Coronary artery (tissue), 2 donors: ENCODE results near the gene BTF3.

Experiments
- DNase-seq: peaks from one replicate; pipeline ENCODE4 v3.0.0-alpha.2; 2017; ENCODE audit warnings: low spot score
- H3K27ac ChIP-seq, 2 donors: fragments of 200-600 bp; sonication (generic); one replicate each; pipeline ENCODE4 v1.5.1; 2016 to 2019
- H3K4me3 ChIP-seq: fragments of 200-600 bp; sonication (generic); 2 replicates; pipeline ENCODE4 v1.5.1; 2016; ENCODE audit warnings: mild to moderate bottlenecking, moderate library complexity
- CTCF ChIP-seq: fragments of 200-600 bp; sonication (generic); IDR thresholded peaks from one replicate; pipeline ENCODE4 v1.5.1; 2019; ENCODE audit warnings: antibody characterized with exemption

Gene BTF3

GRCh38 chr5:73540192-73540591 lies 42.0 kb downstream of the BTF3 start:
- Histone ChIP-seq H3K27ac (no peak overlapping the region), H3K4me3 (no peak overlapping the region)
- TF ChIP-seq CTCF, result no peak
- DNase-seq, result no peak

GRCh38 chr5:73542020-73542419 lies 43.8 kb downstream of the BTF3 start:
- no peak for TF ChIP-seq CTCF
- Histone ChIP-seq H3K4me3 (no peak overlapping the region), H3K27ac (no peak overlapping the region)
- DNase-seq, result no peak

GRCh38 chr5:73544429-73545402 lies 46.5 kb downstream of the BTF3 start:
- Histone ChIP-seq H3K4me3 (no peak overlapping the region), H3K27ac (no peak overlapping the region)
- DNase-seq, result no peak
- TF ChIP-seq CTCF, result no peak

GRCh38 chr5:73545403-73545779 lies 47.1 kb downstream of the BTF3 start:
- DNase-seq, result no peak
- TF ChIP-seq CTCF, result no peak
- Histone ChIP-seq H3K4me3 (no peak overlapping the region), H3K27ac (no peak overlapping the region)

- DNase-seq, result no peak
- no peak for TF ChIP-seq CTCF
- H3K27ac ChIP-seq, result no peak overlapping the region
- no peak overlapping the region for H3K4me3 ChIP-seq
These were observed 51.8 kb downstream of the BTF3 start for GRCh38 chr5:73550016-73550415.

GRCh38 chr5:73552642-73553041 lies 54.4 kb downstream of the BTF3 start:
- H3K27ac ChIP-seq, result no peak overlapping the region
- TF ChIP-seq CTCF, result no peak
- no peak for DNase-seq
- no peak overlapping the region for H3K4me3 ChIP-seq
